GM19035 (cell line): Measurements from ENCODE around the gene ABCC9.
"Not testable (repeated sequence)": the region's sequence is repeated elsewhere in the genome, so short reads cannot be mapped to it uniquely, and the experiment has no call there.

ENCODE experiments used
- ATAC-seq: cut with Tn5 transposase; IDR thresholded peaks from one replicate; pipeline ENCODE4 v1.9.1; 2021; ENCODE audit not compliant: unreplicated experiment

ABCC9 gene

DNA sequence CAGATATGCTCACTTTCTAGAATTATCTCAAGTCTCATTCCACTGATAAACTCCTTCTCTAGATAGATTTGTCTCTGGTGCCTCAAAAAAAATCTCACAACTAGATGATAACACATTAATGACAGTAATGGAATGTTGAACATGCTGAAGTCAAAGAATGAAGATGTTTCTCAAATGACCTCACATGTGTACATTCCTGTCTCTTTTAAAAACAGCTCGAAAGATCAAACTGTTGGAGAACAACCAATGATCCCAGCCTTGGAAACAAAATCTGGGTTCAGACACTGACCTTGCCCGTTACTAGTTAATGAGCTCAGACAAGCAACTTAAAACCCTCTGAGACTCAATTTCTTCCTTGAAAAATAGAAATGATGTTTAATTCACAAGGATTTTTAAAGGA is 122.0 kb downstream of the ABCC9 start:
- no peak for ATAC-seq

DNA sequence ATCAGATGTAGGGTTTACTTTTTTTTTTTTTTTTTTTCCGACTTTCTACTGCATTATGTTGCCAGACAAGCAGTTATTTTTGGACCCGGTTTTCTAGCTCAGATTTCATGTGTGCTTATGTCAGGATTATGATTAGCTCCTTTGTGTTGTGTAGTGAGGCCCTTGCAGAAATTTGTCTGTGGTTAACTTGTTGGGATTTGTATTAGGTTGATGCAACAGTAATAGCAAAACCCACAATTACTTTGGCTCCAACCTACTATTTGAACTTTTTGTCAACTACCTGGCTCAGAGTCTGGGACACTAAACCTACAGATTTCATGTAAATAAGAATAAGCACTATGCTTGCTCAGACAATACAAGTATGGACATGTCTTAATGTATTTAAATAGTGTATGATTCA is 122.6 kb downstream of the ABCC9 start:
- ATAC-seq = no peak

DNA sequence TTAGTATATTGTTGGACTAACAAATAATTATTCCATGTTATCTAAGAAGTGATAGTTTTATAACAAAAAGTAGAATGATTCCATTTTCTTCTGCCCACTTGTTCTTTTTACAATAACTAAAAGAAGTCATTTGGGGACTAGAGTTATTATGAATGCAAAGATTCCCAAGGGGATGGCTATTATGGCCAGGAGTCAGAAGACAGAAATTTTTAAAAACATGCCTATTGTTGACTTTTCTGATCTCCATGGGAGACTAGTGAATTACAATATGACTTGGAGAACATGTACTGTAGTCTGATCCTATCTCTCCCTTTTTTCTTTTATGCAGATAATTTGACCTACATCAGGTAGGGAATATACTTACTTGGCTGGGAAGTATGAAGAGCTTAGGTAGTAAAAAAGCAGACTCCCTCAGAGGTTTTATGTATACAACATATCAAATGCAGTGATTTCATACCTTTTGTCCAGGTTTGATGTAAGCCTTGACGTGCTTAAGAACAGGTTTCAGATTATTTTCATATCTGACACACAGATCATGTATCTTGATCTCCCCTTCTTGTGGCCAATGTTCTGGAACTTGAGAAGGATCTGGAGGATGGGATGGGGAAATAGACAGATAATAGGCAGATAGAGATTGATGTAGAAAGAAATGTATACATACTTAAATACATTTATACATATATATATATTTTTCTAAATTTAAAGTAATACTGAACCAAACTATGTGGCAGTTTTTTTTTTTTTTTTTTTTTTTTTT is 125.7 kb downstream of the ABCC9 start:
- ATAC-seq = no peak

DNA sequence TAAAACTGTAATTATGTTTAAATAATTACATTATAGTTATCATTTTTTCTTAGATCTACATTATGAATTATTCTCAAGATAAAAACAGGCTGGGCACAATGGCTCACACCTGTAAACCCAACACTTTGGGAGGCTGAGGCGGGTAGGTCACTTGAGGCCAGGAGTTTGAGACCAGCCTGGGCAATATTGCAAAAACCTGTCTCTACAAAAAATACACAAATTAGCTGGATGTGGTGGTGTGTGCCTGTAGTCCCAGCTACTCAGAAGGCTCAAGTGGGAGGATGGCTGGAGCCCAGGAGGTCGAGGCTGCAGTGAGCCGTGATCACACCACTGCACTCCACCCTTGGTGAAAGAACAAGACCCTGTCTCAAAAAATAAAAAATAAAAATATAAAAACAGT is 126.4 kb downstream of the ABCC9 start:
- no peak for ATAC-seq

DNA sequence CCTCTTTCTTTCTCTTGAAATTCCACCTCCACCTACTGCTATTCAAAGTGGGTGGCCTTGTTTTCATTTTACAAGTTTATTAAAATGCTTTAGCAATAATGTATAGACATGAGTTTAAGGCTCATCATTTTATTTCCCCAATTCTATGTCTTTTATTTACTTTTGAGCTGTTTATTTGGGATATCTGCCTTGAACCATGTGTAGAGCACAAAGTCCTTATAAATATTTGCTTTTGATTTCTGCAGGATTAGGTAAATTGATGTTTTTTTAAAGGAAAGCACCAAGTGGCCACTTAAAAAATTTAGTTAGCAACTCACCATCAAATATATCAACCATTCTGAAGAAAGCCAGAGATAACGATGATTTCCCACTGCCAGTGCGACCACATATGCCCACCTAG is 126.9 kb downstream of the ABCC9 start:
- ATAC-seq = no peak

DNA sequence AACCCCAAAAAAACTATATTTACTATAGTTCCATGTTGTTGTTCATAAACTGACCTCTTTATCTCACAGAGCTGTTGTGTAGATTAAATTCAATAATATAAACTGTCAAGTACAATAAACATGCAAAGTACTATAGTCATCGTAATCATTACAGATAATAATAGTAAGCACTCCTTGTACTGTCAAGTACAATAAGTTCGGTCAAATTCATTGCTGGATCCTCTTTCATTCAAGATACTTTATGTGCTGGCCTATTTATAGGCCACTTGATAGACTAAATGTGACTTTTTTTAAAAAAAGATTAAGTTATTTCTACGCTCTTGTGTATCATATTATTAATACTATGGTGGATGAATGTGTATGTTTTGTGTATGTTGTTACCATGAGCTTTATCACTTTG is 127.5 kb downstream of the ABCC9 start:
- ATAC-seq = no peak

DNA sequence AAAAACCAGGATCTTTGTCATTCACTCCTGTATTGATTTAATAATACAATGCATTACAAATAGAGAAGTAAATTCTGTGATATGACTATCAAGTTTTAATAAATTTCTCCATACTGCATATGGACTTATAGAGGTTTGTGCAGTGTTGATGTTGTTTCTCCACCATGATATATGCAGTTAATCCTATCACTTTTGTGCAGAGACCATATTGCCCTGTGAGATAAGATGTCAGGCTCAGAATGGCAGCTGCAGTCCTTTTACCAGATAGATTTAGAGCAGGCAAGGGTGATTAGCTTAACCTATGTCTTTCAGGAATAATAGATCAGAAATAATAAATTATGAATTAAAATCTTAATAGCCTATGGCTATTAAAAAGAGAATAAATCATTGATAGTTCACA is 128.1 kb downstream of the ABCC9 start:
- no peak for ATAC-seq

DNA sequence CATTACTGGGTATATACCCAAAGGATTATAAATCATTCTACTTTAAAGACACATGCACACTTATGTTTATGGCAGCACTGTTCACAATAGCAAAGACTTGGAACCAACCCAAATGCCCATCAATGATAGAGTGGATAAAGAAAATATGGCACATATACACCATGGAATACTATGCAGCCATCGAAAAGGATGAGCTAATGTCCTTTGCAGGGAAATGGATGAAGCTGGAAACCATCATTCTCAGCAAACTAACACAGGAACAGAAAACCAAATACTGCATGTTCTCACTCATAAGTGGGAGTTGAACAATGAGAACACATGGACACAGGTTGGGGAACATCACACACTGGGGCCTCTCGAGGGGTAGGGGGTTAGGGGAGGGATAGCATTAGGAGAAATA is 128.9 kb downstream of the ABCC9 start:
- not testable (repeated sequence) for ATAC-seq

DNA sequence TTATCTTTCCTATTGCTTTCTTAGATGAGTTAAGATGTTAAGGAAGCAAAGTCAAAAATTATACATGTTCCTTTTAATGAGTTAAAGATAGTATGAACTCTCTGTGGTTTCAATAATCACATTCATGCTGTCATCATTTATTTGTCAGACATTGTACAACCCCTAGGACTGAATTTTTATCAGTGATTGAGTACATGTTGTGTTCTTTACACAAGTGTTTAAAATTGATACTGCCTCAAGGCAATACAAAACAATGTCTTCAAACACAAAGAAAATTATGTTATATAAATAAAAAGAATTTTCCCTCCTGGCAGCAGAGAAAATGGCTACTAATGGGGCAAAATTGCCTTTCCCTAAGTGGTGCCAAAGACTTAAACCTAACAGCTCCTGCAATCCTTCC is 132.1 kb downstream of the ABCC9 start:
- no peak for ATAC-seq

DNA sequence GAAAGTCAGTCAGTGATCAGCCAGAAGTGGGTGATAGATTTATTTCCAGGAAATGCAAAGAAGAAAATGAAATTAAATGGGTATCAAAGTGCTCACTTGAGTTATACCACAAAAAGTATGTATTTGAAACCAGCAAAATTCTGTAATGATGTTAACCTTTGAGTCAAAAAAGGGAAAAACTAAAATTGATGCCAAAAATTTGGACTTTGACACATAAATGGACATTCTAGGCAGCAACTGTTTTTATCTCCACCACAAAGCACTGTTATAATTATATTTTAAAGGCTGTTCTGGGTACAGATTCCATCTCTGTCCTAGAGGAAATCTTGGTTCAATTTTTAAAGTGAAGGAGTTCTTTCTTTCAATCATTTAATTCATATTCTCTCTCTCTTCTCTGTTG is 135.0 kb downstream of the ABCC9 start:
- no peak for ATAC-seq

DNA sequence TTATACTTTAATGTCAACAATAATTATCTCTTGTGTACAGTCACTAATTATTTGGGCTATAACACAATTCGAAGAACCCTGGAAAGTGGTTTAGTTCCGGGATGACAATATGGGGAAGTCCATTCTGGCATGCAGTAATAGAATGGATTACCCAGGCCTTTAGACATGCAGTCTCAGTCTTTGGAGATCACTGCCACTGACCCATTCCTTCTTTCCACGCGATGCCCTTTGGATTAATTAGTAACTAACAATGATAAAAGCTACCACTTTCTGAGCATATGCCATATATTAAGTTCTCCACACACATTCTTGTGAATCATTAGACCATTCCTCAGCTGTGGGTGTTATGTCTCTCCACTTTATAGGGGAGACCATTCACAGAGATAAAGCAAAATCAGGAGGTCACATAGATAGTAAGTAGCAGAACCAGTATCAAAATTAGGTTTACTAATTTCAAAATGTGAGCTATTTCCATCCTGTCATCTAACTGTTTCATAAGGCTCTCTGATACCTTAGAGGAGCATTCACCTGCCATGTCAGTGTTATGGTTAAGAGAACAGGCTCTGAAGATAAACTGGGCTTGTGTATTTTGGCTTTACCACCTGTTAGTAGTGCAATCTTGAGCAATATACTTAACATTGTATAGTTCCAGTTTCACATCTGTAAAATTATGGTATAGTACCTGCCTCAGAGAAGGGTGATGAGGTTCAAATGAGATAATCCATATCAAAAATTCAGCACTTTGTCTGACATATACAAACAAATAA is 139.5 kb downstream of the ABCC9 start:
- no peak for ATAC-seq

DNA sequence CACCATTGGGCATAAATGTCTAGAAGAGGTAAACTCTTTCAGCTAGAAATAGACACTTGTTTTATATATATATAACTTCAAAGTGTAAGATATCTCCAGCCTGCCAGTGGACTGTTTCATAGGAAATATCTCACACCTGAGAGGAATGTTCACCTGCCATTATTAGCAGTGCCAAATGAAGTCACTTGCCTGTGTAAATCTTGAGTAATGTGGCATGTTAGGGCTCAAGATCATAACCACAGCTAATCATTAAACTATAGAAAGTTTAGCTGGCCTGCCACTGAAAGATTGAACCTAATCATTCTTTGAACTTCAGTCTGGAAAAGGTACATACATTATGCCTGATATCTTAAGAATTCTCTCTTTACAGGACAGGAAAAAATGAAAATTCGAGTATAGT is 141.2 kb downstream of the ABCC9 start:
- no peak for ATAC-seq

DNA sequence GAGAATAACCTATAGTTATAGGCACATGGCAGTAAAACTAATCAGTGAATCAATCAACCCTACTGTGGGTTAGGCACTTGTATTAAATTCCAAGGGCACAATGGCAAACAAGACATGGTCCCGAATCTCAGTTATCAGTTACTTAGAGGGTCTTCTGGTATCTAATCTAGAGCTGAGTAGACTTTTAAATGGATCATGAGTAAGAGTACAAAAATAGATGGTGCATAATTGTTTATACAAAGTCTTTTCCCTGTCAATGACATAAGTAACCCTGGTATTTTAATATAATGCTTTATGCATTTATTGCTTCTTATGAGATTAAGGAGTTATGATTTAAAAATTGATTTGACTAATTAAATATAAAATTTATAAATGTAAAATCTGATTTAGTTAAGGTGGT is 143.7 kb downstream of the ABCC9 start:
- ATAC-seq = no peak

DNA sequence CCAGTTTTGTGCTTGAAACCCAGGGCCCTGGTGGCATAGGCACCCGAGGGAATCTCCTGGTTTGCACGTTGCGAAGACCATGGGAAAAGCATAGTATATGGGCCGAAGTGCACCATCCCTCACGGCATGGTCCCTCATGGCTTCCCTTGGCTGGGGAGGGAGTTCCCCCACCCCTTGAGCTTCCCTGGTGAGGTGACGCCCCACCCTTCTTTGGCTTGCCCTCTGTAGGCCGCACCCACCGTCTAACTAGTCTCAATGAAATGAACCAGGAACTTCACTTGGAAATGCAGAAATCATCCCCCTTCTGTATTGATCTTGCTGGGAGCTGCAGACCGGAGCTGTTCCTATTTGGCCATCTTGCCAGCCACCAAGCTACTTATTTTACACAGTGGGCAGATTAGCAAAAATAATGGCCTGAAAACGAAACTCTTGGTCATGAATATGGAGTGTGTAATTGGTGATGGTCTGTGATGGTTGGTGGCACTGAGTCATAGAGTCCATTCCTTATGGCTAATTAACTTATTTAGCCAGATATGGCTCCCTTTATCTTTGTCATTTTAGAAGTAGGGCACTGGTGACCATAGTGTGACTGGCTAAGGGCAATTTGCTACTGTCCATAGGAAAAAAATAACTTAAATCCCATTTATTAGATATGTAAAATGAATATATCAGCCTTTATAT is 145.4 kb downstream of the ABCC9 start:
- ATAC-seq = no peak

DNA sequence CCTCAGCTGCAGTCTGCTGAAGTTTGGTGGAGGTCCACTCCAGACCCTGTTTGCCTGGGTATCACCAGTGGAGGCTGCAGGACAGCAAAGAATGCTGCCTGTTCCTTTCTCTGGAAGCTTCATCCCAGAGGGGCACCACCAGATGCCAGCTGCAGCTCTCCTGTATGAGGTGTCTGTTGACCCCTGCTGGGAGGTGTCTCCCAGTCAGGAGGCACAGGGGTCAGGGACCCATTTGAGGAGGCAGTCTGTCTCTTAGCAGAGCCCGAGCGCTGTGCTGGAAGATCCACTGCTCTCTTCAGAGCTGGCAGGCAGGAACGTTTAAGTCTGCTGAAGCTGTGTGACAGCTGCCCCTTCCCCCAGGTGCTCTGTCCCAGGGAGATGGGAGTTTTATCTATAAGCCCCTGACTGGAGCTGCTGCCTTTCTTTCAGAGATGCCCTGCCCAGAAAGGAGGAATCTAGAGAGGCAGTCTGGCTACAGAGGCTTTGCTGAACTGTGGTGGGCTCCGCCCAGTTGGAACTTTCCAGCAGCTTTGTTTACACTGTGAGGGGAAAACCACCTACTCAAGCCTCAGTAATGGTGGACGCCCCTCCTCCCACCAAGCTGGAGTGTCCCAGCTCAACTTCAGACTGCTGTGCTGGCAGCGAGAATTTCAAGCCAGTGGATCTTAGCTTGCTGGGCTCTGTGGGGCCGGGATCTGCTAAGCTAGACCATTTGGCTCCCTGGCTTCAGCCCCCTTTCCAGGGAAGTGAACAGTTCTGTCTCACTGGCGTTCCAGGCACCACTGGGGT is 146.2 kb downstream of the ABCC9 start:
- not testable (repeated sequence) for ATAC-seq

DNA sequence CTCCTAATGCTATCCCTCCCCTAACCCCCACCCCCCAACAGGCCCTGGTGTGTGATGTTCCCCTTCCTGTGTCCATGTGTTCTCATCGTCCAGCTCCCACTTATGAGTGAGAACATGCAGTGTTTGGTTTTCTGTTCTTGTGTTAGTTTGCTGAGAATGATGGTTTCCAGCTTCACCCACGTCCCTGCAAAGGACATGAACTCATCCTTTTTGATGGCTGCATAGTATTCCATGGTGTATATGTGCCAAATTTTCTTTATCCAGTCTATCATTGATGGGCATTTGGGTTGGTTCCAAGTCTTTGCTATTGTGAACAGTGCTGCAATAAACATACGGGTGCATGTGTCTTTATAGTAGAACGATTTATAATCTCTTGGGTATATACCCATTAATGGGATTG is 151.5 kb downstream of the ABCC9 start:
- ATAC-seq = not testable (repeated sequence)

DNA sequence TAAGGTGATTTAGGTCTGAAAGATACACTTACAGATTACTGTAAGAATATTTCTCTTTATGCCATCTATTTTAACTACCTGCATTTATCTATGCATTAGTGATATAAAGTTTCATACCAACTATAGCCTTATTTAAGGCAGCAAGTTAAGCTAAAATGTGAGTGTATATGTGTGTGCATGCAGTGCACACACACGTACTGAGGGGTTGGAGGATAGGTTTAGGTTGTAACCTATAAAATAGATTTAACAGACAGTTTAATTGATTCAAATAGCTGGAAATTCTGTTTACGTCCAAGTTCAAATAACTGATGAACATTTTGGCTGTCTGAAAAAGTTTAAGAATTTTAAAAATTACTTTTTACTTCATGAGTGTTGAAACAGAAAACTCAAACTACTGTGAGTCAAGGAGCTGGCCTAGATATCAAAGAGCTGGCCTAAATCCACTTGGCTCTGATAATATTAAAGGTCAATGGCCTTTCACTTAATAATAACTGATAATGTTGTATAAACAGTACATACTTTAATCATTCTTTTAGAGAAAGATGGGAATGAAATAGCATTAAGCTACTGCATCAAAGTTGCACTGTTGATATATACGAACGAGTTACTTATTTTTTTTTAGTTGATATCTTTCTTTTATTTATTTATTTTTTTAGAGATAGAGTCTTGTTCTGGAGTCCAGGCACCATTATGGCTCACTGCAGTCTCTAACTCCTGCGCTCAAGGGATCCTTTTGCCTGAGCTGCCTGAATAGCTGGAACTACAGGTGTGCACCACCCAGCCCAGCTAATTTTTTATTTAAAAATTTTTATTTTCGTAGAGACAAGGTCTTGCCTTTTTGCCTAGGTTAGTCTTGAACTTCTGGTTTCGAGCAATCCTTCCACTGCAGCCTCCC is 152.9 kb downstream of the ABCC9 start:
- no peak for ATAC-seq

DNA sequence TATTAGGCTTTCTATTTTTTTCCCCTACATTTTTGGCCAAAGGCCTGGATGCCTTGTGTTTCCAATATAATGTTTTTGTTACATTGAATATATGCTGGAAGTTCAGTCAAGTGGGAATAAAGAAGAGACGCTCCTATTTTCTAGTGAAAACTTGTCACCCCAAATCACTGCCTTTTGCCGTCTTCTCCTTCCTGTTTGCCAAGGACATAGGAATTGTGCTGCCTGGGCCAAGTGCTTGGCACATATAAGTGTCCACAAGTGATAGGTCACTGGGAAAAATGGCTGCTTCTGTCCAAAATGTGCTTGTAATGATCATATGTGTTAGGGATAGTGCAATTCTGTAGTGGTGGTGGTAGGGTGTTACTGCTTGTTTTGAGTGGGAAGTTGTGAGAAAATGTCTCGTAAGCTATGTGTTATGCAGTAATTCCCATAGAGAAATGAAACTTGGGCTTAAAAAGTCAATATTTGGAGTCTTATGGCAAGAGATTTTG is 155.1 kb downstream of the ABCC9 start:
- ATAC-seq = no peak

DNA sequence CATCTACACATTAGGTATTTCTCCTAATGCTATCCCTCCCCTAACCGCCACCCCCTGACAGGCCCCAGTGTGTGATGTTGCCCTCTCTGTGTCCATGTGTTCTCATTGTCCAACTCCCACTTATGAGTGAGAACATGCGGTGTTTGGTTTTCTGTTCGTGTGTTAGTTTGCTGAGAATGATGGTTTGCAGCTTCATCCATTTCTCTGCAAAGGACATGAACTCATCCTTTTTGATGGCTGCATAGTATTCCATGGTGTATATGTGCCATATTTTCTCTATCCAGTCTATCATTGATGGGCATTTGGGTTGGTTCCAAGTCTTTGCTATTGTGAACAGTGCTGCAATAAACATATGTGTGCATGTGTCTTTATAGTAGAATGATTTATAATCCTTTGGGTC is 158.5 kb downstream of the ABCC9 start:
- ATAC-seq = not testable (repeated sequence)

DNA sequence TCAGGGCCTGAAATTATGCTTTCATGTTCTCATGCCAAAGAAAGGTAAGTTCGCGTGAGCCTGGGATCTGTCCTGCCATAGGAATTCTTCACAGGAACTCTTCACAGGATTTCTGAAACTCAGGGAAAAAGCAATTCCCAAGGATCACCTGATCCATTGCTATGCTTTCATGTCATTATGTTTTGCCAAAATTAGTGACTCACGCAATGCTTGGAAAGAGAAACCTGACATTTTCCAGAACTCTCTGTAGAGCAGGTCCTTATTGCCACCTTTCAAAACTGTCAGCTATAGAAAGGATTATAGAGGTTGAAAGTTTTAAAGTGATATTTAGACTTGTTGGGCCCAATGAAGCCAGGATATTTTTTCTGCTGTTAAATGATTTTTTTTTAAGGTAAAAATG is 160.4 kb downstream of the ABCC9 start:
- ATAC-seq = no peak
